Measurements from ENCODE around the gene LRRC4.

GRCh38 chr7:128000854-128001265, 30.4 kb downstream of the LRRC4 start:
- TF ChIP-seq CTCF (IDR thresholded peaks at IDR 0.05 in 8 of 11, conservative IDR thresholded peaks at IDR 0.05 in 3 of 11) (no peak), POLR2AphosphoS5 (IDR thresholded peaks at IDR 0.05) (no peak)

Data from spleen (tissue), 7 donors.